Measurements from ENCODE around the gene PLAGL2. TPM values are rescaled to one million over a fixed set of nuclear protein-coding genes. Genes with fewer than 3 reads are reported as not detected.

The PLAGL2 gene
- total RNA-seq, 1 experiment from 2014 or later, result 30.5 TPM

DNA sequence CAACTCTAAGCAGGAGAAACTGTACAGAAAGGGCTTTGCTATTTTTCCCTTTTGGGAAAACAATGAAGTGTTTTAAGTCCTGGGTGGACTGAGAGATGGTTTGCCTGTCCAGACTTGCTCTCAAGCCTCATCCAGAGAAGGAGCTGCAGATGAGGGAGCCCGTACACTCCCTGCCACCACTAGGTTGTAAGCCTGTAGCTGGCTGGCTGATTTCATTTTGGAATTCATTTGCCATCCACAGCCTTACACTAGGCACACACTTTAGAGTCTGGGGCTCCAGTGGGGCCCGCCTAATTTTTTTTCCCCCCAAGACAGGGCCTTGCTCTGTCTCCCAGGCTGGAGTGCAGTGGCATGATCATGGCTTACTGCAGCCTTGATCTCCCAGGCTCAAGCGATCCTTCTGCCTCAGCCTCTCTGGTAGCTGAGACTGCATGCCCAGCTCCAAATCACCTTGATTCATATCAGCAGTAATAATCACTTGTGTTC is 28.5 kb upstream of the PLAGL2 start:
- Mint-ChIP-seq H3K36me3 (ENCODE audit: insufficient read depth, unreplicated experiment) (peaks cover 11% of the 10 kb centered on the region), H3K27me3 (ENCODE audit: unreplicated experiment) (no peaks in the 10 kb centered on the region), H3K4me3 (ENCODE audit: low read depth, unreplicated experiment) (no peak overlapping the region), H3K27ac (ENCODE audit: unreplicated experiment) (no peak overlapping the region), H3K9me3 (ENCODE audit: low read depth, unreplicated experiment) (no peaks in the 10 kb centered on the region), H3K4me1 (ENCODE audit: low read depth, unreplicated experiment) (peaks cover 13% of the 10 kb centered on the region)
- DNase-seq, result no peak
- no TSS peak for BruUV-seq (replicated peaks)
- TF ChIP-seq CTCF (IDR thresholded peaks at IDR 0.05; ENCODE audit: unreplicated experiment), result no peak
- CTCF ChIA-PET, result interaction anchor here (0.5 to 0.6 kb wide), 2 partner anchors 943 to 1198 kb away, joined by 3 read pairs; no protein-coding TSS in a partner anchor
- intact Hi-C loops (cut with micrococcal nuclease; ENCODE audit: unreplicated experiment), result no loop called here

DNA sequence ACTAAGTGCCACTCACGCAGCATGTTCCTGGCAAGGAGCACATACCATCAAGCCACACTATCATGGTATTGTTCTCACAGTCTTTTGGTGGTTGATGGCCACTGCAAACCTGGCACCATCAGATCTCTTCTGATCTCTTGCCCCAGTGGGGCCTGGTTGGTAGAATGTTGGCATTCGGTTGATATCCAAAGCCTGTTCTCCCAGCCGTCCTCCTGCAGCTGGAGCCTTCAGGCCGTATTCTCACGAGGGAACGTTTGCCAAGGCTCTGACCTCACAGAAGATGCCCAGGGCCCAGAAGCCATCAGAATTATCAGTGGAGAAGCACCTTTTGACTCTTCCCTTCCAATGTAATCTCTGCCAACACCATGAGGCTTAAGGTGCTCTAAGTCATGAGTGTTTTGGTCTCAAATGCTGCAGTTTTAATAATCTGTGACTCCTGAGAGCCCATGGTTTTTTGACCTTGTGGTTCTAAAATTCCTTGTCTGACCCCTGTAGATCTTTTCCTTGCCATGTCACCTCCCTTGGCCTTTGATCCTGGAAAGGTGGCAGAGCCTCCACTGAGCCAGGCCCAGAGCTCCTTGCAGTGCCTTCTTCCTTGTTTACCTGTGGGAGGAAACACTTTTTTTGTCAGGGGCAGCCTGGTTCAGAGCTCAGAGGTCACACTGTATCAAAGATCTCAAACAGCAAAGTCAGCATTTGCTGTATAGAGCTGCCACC is 27.9 kb upstream of the PLAGL2 start:
- H3K36me3 Mint-ChIP-seq (ENCODE audit: insufficient read depth, unreplicated experiment), result peaks cover 17% of the 10 kb centered on the region
- no peaks in the 10 kb centered on the region for H3K27me3 Mint-ChIP-seq (ENCODE audit: unreplicated experiment)
- CTCF ChIA-PET, result interaction anchor here (0.6 kb wide), 1 partner anchor 15 kb away, joined by 3 read pairs; no protein-coding TSS in a partner anchor

DNA sequence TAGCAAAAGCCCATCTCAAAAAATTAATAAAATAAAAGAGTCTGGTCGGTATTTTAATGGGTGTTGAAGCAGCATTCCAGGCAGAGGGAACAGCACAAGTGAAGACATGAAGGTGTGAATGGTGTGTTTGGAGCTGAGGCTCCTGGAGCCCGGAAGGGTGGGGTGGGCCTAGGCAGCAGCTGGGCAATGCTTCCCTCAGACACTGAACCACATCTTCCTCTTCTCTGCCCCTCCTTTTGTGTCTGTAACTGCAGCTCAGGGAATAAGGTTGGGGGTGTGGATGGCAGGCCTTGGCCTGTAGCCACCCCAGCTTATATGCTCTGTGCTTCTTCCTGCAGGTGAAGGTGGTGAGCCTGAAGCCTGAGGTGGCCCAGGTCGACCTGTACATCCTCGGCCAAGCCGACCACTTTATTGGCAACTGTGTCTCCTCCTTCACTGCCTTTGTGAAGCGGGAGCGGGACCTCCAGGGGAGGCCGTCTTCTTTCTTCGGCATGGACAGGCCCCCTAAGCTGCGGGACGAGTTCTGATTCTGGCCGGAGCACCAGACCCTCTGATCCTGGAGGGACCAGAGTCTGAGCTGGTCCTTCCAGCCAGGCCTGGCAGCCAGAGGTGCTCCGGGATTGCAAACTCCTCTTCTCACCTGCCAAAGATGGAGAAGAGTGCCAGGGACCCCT is 26.7 kb upstream of the PLAGL2 start:
- no peak overlapping the region for H3K4me3 Mint-ChIP-seq (ENCODE audit: low read depth, unreplicated experiment)
- no peaks in the 10 kb centered on the region for H3K9me3 Mint-ChIP-seq (ENCODE audit: low read depth, unreplicated experiment)
- no peaks in the 10 kb centered on the region for H3K27me3 Mint-ChIP-seq (ENCODE audit: unreplicated experiment)
- no peaks in the 10 kb centered on the region for H3K4me1 Mint-ChIP-seq (ENCODE audit: low read depth, unreplicated experiment)
- no TSS peak for BruUV-seq (replicated peaks)
- DNase-seq, result no peak
- H3K36me3 Mint-ChIP-seq (ENCODE audit: insufficient read depth, unreplicated experiment), result peaks cover 19% of the 10 kb centered on the region
- no peak overlapping the region for H3K27ac Mint-ChIP-seq (ENCODE audit: unreplicated experiment)
- intact Hi-C loops (cut with micrococcal nuclease; ENCODE audit: unreplicated experiment), result no loop called here
- CTCF ChIA-PET, result interaction anchor here (0.6 kb wide), 1 partner anchor 22 kb away, joined by 4 read pairs; no protein-coding TSS in a partner anchor
- no peak for TF ChIP-seq CTCF (IDR thresholded peaks at IDR 0.05; ENCODE audit: unreplicated experiment)

More for the DNA sequence above, 27.9 kb upstream of the PLAGL2 start:
- BruUV-seq (replicated peaks), result no TSS peak
- no peak for TF ChIP-seq CTCF (IDR thresholded peaks at IDR 0.05; ENCODE audit: unreplicated experiment)
- intact Hi-C loops (cut with micrococcal nuclease; ENCODE audit: unreplicated experiment), result no loop called here
- no peak for DNase-seq
- Mint-ChIP-seq H3K4me3 (ENCODE audit: low read depth, unreplicated experiment) (no peak overlapping the region), H3K9me3 (ENCODE audit: low read depth, unreplicated experiment) (no peaks in the 10 kb centered on the region), H3K4me1 (ENCODE audit: low read depth, unreplicated experiment) (peaks cover 12% of the 10 kb centered on the region), H3K27ac (ENCODE audit: unreplicated experiment) (no peak overlapping the region)

GRCh38 chr20:32233286-32233685 is 25.7 kb upstream of the PLAGL2 start:
- Mint-ChIP-seq H3K27ac (ENCODE audit: unreplicated experiment) (no peak overlapping the region), H3K27me3 (ENCODE audit: unreplicated experiment) (no peaks in the 10 kb centered on the region), H3K9me3 (ENCODE audit: low read depth, unreplicated experiment) (no peaks in the 10 kb centered on the region), H3K4me1 (ENCODE audit: low read depth, unreplicated experiment) (no peaks in the 10 kb centered on the region), H3K36me3 (ENCODE audit: insufficient read depth, unreplicated experiment) (peaks cover 27% of the 10 kb centered on the region), H3K4me3 (ENCODE audit: low read depth, unreplicated experiment) (no peak overlapping the region)
- TF ChIP-seq CTCF (IDR thresholded peaks at IDR 0.05; ENCODE audit: unreplicated experiment), result no peak
- intact Hi-C loops (cut with micrococcal nuclease; ENCODE audit: unreplicated experiment), result no loop called here
- CTCF ChIA-PET, result no interaction called here
- BruUV-seq (replicated peaks), result no TSS peak
- no peak for DNase-seq
